Activated gamma-delta T cell treated with Interleukin-2 at 50 U/mL for 16 hours (primary cell): ENCODE measurements around the gene CNTNAP2.
"Not testable (repeated sequence)": the region's sequence is repeated elsewhere in the genome, so short reads cannot be mapped to it uniquely, and the experiment has no call there.

Experiments
- DNase-seq: peaks from one replicate; pipeline ENCODE4 v3.0.0-alpha.2; 2020

Gene CNTNAP2

DNA sequence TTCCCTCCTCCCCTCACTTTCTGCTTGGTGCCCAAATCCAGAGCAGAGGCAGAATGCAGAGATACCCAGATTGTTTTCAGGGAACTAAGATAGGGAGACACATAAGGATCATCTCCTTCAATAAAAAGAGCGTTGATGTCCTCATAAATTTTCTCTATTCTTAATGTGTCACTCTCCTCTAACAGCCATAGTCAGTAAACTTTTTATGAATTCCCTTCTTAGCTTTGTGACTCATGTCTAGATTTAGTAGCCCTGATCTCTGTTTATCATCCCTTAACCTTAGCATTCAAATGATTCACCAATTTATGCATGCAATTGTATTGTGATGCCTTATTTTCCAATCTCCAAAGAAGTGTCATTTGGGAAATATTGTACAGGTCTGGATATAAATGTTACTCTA, 1478.4 kb downstream of the CNTNAP2 start:
- DNase-seq = no peak

DNA sequence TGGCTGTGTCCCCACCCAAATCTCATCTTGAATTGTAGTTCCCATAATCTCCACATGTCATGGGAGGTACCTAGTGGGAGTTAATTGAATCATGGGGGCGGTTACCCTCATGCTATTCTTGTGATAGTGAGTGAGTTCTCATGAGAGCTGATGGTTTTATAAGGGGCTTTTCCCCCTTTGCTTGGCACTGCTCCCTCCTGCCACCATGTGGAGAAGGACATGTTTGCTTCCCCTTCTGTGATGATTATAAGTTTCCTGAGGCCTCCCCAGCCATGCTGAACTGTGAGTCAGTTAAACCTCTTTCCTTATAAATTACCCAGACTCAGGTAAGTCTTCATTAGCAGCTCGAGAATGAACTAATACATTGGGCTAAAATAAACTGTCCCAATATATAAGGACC, 1482.1 kb downstream of the CNTNAP2 start:
- not testable (repeated sequence) for DNase-seq

- DNase-seq = no peak
These were observed 1488.7 kb downstream of the CNTNAP2 start for GRCh38 chr7:147605323-147605722.

- DNase-seq = no peak
These were observed 1490.7 kb downstream of the CNTNAP2 start for GRCh38 chr7:147607157-147607800.

- no peak for DNase-seq
These were observed 1494.8 kb downstream of the CNTNAP2 start for GRCh38 chr7:147611431-147611830.

- no peak for DNase-seq
These were observed 1518.7 kb downstream of the CNTNAP2 start for GRCh38 chr7:147635288-147635687.

GRCh38 chr7:147636553-147636952, 1520.0 kb downstream of the CNTNAP2 start:
- DNase-seq = no peak

- no peak for DNase-seq
These were observed 1522.0 kb downstream of the CNTNAP2 start for GRCh38 chr7:147638566-147638965.

DNA sequence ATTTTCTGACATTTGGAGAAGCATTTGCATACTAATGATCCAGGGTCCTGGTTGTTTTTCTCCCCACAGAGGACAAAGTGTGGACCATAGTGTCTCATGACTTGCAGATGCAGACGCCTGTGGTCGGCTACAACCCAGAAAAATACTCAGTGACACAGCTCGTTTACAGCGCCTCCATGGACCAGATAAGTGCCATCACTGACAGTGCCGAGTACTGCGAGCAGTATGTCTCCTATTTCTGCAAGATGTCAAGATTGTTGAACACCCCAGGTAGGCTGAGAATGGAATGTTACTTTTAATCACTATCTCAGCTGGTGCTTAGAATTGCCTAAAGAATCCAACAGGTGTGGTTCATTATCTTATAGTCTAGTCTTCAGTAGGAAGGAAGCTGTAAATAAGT, 1522.4 kb downstream of the CNTNAP2 start:
- no peak for DNase-seq

- no peak for DNase-seq
These were observed 1523.2 kb downstream of the CNTNAP2 start for GRCh38 chr7:147639751-147640150.

- no peak for DNase-seq
These were observed 1524.2 kb downstream of the CNTNAP2 start for GRCh38 chr7:147640821-147641220.

DNA sequence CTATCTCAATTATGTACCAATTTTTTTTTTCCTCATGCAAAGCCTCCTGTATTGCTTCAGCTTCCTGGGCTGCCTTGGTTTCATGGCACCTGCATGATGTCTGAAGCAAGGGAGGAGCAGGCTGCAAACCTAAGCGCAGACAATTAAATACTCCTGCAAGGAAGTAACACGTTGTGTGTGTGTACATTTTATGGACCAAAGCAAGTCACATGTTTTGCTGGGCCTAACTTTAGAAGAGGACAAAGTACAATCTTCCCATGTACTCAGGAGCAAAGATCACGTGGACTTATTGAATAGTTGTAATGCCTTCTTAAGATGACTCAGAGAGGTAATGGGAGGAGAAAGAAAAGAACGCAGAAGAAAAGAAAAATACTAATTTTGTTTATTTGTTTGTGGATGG, 1530.0 kb downstream of the CNTNAP2 start:
- no peak for DNase-seq

DNA sequence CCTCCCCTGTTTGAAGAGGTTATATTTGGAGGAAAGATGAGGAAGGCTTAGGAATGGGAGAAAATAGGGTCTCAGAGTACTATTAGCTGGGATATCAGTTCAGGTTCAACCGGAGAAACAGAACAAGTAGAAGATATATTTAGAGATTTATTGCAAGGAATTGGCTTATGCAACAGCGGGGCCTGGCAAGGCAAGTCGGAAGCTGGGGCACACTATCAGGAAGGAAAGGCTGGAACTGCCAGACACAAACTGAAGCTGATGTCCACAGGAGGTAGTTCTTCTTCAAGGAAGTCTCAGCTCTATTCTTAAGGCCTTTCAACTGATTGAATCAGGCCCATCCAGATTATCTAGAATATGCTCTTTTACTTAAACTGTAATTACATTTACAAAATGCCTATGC, 1534.4 kb downstream of the CNTNAP2 start:
- DNase-seq = no peak

- DNase-seq = no peak
These were observed 1535.0 kb downstream of the CNTNAP2 start for GRCh38 chr7:147651601-147652000.

- no peak for DNase-seq
These were observed 1536.9 kb downstream of the CNTNAP2 start for GRCh38 chr7:147653456-147653855.

GRCh38 chr7:147658392-147658967, 1541.9 kb downstream of the CNTNAP2 start:
- no peak for DNase-seq

DNA sequence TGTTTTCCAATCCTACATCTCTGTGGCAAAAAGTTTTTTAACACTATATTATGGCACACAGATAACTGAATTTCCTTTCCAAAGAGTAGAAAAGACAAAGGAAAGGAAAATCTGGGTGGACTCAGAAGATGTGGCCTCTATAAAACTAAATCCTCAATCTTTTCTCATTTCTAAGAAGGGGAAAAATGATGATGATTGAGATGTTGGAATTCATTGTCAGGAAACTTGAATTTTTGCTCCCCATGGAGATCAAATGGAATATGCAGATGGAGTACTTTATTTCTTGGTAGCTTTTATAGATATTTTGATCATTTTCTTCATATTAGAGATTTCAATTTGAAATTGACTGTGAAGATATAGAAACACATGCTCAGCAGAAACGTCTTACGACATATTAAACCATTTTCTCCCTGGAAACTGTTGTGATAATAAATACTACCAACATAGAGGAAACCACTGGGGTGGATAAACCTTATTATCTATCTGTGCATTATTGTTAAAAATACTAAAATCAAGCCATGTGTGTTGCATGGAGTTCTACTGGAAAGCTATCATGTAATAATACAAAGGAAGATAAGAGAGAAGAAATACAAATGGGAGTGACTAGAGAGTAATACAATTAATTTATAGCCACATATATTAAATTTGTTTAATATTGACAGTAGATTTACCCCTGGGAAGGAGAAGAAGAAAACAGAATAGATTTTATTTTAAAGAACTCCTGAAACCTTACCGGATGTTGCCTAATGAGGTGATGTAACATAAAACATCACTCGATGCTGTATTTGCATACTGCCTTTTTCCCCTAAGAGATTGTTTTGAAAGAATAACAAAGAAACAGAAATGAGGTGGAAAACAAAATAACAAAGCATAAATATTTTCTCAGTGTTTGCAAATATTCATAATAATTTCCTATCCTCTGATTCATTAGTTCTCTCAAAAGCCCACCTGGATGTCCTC, 1542.7 kb downstream of the CNTNAP2 start:
- no peak for DNase-seq

DNA sequence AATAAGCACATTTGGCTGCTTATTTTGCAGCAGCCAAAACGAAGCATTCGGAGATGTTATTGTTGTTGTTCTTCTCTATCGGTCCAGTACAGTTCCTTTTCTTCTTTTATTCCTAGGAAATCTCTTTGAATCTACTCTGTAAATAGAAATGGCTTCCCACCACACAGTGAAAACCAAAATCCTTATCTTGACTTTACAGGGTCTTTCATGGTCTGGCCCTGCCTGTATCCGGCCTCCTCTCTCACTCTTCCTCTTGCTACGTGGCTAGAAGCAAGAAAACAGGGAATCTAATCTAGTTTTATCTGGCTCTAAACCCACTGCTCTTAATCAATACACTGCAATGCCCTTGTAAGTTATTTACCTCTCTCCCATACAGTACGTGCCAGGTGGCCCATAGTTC, 1547.9 kb downstream of the CNTNAP2 start:
- DNase-seq = no peak

- no peak for DNase-seq
These were observed 1554.2 kb downstream of the CNTNAP2 start for GRCh38 chr7:147670759-147671158.

DNA sequence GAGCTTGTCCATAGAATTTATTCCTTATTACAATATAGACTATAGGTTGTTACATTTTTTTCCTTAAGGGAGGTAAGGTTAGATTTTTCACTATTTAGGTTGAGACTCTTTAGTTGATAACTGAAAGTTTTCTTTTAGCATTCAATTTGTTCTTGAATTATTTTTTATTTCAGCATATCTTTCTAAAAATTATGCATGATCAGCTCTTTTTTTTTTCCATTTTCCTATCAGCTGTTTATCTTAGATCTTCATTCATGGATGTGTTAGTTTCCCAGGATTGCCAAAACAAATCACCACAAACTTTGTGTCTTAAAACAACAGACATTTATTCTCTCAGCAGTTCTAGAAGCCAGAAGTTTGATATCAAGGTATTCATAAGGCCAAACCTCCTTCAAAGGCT, 1558.1 kb downstream of the CNTNAP2 start:
- DNase-seq = no peak

GRCh38 chr7:147678943-147679342, 1562.3 kb downstream of the CNTNAP2 start:
- DNase-seq = no peak

DNA sequence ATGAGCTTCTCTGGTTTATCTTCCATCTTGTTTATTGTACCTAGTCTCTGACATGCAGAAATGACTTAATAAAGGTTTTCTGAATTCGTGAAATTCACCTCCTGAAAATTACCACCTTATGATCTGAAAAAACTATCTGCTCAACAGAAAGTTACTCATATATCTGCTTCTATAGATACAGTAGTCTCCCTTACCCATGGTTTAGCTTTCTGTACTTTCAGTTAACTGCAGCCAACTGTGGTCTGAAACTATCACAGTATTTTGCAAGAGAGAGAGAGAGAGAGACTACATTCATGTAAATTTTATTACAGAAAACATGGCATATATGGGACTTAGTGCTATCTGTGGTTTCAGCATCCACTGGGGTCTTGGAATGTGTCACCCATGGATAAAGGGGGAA, 1564.9 kb downstream of the CNTNAP2 start:
- no peak for DNase-seq

DNA sequence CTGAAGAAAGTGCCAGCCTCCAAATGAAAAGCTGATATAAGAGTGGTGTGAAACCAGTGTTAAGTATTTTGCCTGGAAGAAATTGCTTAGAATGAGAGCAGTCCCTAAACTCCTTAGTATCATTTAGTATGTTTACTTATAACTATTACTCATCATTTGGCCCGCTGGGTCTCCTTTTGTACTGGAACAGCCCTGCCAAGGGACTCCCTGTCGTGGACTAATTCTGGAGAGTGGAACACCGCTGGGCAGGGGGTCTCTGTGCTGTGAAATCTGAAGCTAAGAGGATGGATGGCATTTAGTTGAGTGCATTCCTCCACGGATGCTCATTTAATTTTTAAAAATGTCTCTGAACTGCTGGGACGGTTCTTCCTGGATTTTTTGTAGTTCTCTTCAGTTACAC, 1584.1 kb downstream of the CNTNAP2 start:
- no peak for DNase-seq

GRCh38 chr7:147707926-147708325, 1591.3 kb downstream of the CNTNAP2 start:
- no peak for DNase-seq
